ENCODE measurements around the gene CPVL.
A peak's percentile ranks its signal among the peaks of the same experiment; 100 is the strongest.

The CPVL gene

DNA sequence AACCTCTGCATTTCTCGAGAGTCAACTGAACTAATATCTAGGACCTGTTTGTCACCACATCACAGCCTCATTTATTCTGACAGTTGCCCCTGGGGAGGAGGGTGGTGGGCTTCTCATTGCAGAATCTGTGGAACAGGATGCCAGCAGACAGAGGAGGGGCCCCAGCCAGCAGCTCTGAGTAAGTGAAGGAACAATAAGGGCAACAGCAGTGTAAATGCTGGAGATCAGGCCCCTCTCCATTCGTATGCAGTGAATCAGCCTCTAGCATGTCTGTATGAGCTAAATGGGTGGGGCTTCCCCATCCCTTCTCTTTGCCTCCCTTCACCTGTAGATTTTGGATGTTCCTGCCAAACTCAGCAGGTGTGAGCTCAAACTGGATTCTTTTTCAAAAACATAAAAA is 7.7 kb upstream of the CPVL start:
- no peak for DNase-seq

- DNase-seq: no peak
Measured at GRCh38 chr7:29150856-29151255, 4.5 kb upstream of the CPVL start.

DNA sequence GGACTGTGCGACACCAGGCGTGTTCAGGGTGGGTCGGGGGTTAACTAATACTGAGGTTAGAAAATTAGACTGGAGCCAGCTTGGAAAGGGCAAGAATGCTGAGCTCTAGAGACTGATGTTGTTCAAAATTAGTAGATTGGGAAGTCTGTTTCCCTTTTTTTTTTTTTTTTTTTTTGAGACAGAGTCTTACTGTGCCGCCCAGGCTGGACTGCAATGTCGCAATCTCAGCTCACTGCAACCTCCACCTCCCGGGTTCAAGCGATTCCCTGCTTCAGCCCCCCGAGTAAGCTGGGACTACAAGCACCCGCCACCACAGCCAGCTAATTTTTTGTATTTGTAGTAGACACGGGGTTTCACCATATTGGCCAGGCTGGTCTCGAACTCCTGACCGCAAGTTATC is 2.7 kb upstream of the CPVL start:
- no peak for DNase-seq

GRCh38 chr7:29147821-29148220 is 1.5 kb upstream of the CPVL start:
- no peak for DNase-seq

- peak; percentile 43 for DNase-seq
Measured at GRCh38 chr7:29146888-29147609, 712 bp upstream of the CPVL start.

GRCh38 chr7:29145553-29146056 is 732 bp downstream of the CPVL start:
- no peak for DNase-seq

DNA sequence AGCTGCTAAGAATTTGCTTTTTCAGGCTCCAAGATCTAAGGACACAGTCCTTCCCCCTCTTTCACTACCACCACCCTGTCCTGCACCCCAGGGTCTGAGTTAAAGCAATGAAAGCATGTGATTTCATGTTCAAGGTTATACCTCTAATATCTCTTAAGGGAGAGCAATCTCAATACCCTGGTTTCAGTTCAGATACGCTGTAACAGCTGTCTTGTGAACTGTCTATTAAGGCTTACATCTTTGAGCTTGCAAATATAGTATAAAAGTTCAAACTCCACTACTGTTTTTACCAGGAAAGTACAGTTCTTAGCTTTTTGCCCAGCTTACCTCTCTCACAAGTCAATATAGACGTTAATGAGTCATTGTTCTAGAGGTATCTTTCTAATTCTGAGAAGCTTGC is 2.6 kb downstream of the CPVL start:
- DNase-seq: no peak

DNA sequence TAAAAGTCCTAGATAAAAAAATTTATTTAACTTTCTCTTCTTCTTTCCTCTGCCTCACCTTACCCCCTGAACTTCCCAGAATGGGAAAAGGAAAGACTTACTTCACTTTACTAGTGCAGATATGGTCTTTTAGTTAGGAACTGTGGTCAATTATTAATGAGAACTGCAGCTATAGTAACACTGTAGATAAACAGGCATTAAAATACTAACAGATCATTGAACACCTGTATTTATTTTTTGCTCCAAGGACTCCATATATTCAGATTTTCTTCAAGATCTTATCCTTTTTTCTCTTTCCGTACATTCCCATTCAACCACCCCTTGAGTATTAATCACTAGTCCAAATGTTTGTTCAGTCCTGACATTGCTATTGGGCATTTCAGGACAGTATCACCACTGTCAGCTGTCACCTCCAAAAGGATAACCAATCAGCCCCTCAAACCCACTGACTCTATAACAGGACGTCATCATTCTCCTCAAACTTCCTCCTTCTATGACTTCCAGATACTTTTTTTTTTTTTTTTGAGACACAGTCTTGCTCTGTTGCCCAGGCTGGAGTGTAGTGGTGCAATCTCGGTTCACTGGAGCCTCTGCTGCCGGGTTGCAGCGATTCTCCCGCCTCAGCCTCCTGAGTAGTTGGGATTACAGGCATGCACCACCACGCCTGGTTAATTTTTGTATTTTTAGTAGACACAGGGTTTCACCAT is 4.2 kb downstream of the CPVL start:
- no peak for DNase-seq

DNA sequence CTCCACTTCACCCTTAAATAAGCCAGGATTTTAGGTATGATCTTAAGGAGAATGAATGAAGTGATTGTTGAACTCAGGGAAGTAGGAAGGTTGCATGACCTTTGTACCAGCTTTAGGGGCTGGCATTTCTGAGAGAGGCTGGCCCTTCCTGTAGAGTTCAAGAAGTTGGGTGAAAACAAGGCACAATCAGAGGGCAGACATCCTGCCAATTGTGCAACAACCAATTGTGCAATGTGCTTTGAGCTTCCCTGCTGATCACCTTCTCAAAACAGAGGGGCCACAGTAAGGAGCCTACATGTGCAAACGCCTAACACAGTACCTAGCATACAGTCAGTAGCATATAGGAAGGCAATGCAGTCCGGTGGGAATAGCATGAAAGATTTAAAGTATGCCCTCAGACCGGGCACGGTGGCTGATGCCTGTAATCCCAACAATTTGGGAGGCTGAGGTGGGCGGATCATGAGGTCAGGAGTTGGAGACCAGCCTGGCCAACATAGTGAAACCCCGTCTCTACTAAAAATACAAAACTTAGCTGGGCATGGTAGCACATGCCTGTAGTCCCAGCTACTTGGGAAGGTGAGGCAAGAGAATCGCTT is 5.4 kb downstream of the CPVL start:
- no peak for DNase-seq

- no peak for DNase-seq
Measured at GRCh38 chr7:29139796-29140195, 6.5 kb downstream of the CPVL start.

DNA sequence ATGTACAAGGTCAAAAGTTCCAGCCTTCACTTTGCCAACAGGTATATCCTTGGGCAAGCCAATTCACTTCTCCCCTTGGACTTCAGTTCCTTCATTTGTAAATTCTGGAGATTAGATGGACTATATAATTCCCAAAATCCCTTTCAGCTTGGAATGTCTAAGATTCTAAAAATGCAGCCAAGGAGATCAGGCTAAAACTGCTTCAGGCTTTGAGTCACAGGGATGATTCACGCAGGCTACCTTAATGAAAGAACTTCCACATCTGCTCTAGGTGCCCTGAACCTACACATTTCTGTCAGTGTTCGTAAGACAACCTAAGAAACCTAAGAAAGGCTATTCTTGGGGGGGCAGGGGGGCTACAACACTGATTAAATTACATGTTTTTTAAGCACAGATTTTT is 7.1 kb downstream of the CPVL start:
- peak; percentile 35 for DNase-seq

DNA sequence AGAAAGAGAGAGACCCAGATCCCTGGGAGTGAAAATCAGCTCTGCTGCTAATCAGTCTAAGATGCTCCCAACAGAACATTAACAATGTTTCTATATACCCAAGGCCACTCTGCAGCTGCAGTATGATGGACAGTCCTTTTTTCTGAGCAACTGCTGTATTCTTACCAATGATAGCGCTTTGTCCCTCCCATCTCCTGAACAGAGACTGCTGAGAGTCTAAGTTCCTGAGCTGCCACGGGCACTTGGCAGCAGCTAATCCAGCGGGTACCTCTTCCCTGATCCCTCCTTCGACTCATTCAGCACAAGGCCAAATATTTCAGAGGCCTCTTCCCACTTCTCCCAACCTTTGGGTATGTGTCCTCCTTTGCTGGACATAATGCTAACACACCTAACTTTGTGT is 7.7 kb downstream of the CPVL start:
- no peak for DNase-seq

- DNase-seq: no peak
Measured at GRCh38 chr7:29135846-29136245, 10.5 kb downstream of the CPVL start.

GRCh38 chr7:29132980-29133379 is 13.4 kb downstream of the CPVL start:
- no peak for DNase-seq

DNA sequence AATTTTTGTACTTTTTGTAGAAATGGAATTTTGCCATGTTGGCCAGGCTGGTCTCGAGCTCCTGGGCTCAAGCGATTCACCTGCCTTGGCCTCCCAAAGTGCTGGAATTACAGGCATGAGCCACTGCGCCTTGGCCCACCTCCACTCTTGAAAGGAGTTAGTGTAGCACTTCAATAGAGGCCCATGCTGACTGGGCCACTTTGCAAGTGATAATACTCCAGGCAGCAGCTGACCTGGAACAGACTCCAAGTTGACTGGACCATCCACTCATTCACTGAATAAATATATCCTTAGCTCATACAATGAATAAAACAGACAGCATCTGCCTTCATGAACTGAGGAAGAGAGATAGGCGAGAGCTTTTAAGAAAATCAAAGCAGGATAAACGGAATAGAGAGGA is 14.7 kb downstream of the CPVL start:
- no peak for DNase-seq

DNA sequence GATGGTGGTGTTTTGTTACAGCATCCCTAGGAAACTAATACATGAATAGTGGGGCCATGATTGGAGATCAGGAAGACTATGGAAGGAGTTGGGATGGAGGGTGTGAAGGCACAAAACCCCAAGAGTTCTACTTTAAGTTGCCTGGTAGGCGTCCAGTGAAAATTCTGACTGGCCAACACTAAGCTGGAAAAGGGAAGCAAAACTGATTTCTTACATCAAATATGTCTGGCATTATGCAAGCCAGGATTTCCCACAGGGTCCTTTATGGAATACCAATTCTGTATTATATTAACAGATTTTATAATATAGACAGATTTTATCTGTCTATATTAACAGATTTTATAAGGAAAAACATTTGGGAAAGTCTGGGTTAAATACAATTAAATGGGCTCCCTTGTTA is 16.2 kb downstream of the CPVL start:
- no peak for DNase-seq

GRCh38 chr7:29127527-29127926 is 18.8 kb downstream of the CPVL start:
- no peak for DNase-seq

DNA sequence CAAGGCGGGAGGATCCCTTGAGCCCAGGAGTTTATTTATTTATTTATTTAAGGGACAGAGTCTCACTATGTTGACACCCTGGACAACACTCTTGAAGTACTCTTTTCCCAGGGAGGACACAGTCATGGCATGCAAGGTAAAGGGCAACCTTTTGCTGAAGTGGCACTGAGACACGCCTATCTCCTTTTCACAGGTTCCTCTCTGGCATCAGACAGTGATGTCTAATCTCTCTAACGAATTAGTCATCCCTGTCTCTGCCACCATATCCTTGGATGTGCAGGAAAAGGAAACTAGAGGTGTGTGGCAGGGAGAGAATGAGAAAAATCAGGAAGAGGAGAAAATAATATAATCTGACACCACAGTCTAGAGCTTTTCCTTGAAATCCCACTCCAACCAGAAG is 19.5 kb downstream of the CPVL start:
- peak; percentile 1 for DNase-seq

GRCh38 chr7:29123626-29124190 is 22.6 kb downstream of the CPVL start:
- DNase-seq: no peak

- DNase-seq: no peak
Measured at GRCh38 chr7:29122759-29123158, 23.6 kb downstream of the CPVL start.

DNA sequence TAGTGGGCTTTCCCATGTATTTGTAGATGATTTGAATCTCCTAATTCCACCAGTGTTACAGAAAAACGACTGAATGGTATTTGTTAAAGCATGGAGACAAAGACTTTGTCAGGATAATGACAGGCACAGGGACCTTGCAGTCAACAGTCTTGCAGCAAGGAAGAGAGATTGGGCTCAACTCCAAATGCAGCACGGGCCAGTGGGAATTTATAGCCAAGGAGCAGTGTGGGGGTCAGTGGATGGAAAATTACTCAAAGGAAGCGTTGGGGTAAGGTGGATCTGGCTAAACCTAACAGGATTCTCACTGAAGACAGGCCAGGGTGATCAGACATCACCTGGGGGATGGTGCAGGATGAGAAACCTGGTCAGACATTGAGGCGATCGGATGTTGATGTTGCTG is 24.3 kb downstream of the CPVL start:
- DNase-seq: no peak

- no peak for DNase-seq
Measured at GRCh38 chr7:29120955-29121354, 25.4 kb downstream of the CPVL start.

DNA sequence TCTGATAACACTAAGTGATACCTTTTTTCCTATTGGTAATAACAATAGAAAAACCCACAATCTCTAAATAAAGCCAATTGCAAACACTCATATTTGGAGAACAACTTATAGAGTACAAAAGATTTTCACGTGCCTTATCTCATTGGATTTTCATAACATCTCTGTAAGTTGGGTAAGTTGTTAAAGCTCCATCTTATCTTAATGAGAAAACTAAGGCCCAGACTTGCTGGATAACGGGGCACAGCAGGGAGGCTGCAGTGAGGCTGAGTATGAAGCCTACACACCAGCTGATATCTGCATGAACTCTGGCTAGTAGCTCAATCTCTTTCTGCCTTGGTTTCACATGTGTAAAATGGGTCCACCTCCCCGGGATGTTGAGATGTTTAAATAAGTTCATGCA is 26.8 kb downstream of the CPVL start:
- no peak for DNase-seq

All from kidney glomerular epithelial cell (primary cell).